ENCODE results near the gene SAMD13.

DNA sequence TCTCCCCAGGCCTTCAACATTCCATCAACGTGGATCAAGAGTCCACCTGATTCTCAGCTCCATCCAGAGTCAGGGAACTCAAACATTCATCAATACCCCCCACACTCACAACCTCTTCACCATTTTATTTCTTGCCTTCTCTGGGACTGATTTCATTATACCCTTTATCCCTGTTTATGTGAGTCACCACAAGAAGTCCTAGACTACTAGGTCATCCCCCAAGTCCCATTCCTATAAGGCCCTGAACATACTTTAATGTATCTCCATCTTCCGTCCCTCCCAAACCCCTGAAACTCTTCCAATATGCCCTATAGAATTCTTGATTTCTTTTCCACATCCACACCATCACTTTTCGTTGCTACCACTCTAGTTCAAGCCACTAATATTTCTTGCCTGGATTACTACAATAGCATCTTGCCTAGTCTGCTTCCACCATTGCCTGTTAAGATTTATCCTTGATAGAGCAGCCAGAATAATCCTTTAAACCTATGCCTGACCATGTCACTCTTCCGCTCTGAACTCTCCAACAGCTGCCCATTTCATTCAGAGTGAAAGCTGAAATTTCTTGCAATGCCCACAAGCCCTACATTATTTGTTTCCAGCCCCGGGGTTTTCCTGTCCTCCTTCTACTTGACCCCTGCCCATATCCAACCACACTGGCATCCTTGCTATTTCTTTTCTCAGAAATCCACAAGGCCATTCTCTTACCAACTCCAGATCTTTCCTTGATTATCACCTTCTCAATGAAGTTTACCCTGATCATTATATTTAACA, 9.4 kb upstream of the SAMD13 start:
- TF ChIP-seq, protein P1, sequence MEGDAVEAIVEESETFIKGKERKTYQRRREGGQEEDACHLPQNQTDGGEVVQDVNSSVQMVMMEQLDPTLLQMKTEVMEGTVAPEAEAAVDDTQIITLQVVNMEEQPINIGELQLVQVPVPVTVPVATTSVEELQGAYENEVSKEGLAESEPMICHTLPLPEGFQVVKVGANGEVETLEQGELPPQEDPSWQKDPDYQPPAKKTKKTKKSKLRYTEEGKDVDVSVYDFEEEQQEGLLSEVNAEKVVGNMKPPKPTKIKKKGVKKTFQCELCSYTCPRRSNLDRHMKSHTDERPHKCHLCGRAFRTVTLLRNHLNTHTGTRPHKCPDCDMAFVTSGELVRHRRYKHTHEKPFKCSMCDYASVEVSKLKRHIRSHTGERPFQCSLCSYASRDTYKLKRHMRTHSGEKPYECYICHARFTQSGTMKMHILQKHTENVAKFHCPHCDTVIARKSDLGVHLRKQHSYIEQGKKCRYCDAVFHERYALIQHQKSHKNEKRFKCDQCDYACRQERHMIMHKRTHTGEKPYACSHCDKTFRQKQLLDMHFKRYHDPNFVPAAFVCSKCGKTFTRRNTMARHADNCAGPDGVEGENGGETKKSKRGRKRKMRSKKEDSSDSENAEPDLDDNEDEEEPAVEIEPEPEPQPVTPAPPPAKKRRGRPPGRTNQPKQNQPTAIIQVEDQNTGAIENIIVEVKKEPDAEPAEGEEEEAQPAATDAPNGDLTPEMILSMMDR (IDR thresholded peaks at IDR 0.05), result no peak
- TF ChIP-seq POLR2A (IDR thresholded peaks at IDR 0.05), result no peak

Data from right lobe of liver (tissue), 4 donors.